ENCODE measurements around the gene IQSEC3. TPM values are rescaled to one million over a fixed set of nuclear protein-coding genes. Genes with fewer than 3 reads are reported as not detected.

The IQSEC3 gene
- polyA plus RNA-seq, 1 donor from 2014 or later = 2.4 TPM

DNA sequence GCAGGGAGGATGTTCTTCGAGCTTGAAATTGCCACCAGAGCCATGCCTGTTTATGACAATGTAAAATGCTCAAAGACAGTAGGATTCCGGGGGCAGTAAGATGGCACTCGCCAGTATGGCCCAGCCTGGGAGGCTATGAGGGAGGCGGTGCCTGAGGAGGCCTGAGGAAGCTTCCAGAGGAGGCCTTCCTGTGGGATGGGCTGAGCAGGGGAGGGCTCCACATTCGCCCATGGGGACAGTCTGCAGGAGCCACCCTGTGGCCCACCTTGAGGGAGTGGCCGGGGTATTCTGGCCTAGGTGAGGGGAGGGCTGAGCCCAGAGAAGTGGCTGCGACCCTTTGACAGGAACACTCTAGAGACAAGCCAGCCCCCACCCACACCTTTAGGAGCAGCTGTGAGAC, 50.7 kb downstream of the IQSEC3 start:
- no peaks in the 10 kb centered on the region for H3K9me2 ChIP-seq (ENCODE audit: insufficient read depth, low read length)
- H3F3A ChIP-seq (ENCODE audit: insufficient read depth, low read length, poor library complexity, severe bottlenecking) = no peaks in the 10 kb centered on the region
- no peak overlapping the region for H3K9ac ChIP-seq (ENCODE audit: low read length)
- H3K36me3 ChIP-seq (ENCODE audit: insufficient read depth, low read length) = no peaks in the 10 kb centered on the region
- no peak overlapping the region for H3K27ac ChIP-seq (ENCODE audit: low read length)
- H3K79me2 ChIP-seq (replicated peaks; ENCODE audit: insufficient read depth, low read length) = no peaks in the 10 kb centered on the region
- H3K4me2 ChIP-seq (ENCODE audit: low read length) = no peak overlapping the region
- no peaks in the 10 kb centered on the region for H3K9me3 ChIP-seq (ENCODE audit: low read length)
- no peak overlapping the region for H3K4me3 ChIP-seq (ENCODE audit: low read length)
- H2AFZ ChIP-seq (ENCODE audit: low read depth, low read length) = no peak overlapping the region
- TF ChIP-seq SMC3 (conservative IDR thresholded peaks at IDR 0.05; ENCODE audit: poor library complexity) (no peak), EP300 (conservative IDR thresholded peaks at IDR 0.05; ENCODE audit: poor library complexity, severe bottlenecking) (no peak), RAD21 (conservative IDR thresholded peaks at IDR 0.05) (no peak), POLR2AphosphoS5 (IDR thresholded peaks at IDR 0.05) (no peak), EZH2 (IDR thresholded peaks at IDR 0.05; ENCODE audit: borderline replicate concordance, insufficient read depth, low read length, poor library complexity, severe bottlenecking) (no peak), TAF1 (IDR thresholded peaks at IDR 0.05; ENCODE audit: low read depth) (no peak), MXI1 (conservative IDR thresholded peaks at IDR 0.05; ENCODE audit: poor library complexity, severe bottlenecking) (no peak)
- TF ChIP-seq, protein P1, sequence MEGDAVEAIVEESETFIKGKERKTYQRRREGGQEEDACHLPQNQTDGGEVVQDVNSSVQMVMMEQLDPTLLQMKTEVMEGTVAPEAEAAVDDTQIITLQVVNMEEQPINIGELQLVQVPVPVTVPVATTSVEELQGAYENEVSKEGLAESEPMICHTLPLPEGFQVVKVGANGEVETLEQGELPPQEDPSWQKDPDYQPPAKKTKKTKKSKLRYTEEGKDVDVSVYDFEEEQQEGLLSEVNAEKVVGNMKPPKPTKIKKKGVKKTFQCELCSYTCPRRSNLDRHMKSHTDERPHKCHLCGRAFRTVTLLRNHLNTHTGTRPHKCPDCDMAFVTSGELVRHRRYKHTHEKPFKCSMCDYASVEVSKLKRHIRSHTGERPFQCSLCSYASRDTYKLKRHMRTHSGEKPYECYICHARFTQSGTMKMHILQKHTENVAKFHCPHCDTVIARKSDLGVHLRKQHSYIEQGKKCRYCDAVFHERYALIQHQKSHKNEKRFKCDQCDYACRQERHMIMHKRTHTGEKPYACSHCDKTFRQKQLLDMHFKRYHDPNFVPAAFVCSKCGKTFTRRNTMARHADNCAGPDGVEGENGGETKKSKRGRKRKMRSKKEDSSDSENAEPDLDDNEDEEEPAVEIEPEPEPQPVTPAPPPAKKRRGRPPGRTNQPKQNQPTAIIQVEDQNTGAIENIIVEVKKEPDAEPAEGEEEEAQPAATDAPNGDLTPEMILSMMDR (IDR thresholded peaks at IDR 0.05; ENCODE audit: poor library complexity, severe bottlenecking) = no peak
- TF ChIP-seq, protein P2, sequence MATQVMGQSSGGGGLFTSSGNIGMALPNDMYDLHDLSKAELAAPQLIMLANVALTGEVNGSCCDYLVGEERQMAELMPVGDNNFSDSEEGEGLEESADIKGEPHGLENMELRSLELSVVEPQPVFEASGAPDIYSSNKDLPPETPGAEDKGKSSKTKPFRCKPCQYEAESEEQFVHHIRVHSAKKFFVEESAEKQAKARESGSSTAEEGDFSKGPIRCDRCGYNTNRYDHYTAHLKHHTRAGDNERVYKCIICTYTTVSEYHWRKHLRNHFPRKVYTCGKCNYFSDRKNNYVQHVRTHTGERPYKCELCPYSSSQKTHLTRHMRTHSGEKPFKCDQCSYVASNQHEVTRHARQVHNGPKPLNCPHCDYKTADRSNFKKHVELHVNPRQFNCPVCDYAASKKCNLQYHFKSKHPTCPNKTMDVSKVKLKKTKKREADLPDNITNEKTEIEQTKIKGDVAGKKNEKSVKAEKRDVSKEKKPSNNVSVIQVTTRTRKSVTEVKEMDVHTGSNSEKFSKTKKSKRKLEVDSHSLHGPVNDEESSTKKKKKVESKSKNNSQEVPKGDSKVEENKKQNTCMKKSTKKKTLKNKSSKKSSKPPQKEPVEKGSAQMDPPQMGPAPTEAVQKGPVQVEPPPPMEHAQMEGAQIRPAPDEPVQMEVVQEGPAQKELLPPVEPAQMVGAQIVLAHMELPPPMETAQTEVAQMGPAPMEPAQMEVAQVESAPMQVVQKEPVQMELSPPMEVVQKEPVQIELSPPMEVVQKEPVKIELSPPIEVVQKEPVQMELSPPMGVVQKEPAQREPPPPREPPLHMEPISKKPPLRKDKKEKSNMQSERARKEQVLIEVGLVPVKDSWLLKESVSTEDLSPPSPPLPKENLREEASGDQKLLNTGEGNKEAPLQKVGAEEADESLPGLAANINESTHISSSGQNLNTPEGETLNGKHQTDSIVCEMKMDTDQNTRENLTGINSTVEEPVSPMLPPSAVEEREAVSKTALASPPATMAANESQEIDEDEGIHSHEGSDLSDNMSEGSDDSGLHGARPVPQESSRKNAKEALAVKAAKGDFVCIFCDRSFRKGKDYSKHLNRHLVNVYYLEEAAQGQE (IDR thresholded peaks at IDR 0.05; ENCODE audit: borderline replicate concordance) = no peak
- H4K20me1 ChIP-seq (ENCODE audit: insufficient read depth) = no peaks in the 10 kb centered on the region
- H3K27me3 ChIP-seq (ENCODE audit: insufficient read depth, low read depth, low read length) = no peaks in the 10 kb centered on the region

GRCh38 chr12:117816-118345, 51.3 kb downstream of the IQSEC3 start:
- H3K9ac ChIP-seq (ENCODE audit: low read length) = no peak overlapping the region
- no peaks in the 10 kb centered on the region for H3K9me2 ChIP-seq (ENCODE audit: insufficient read depth, low read length)
- H3K27ac ChIP-seq (ENCODE audit: low read length) = no peak overlapping the region
- TF ChIP-seq, protein P2 (IDR thresholded peaks at IDR 0.05; ENCODE audit: borderline replicate concordance) = no peak
- TF ChIP-seq POLR2AphosphoS5 (IDR thresholded peaks at IDR 0.05) (no peak), RAD21 (conservative IDR thresholded peaks at IDR 0.05) (no peak), TAF1 (IDR thresholded peaks at IDR 0.05; ENCODE audit: low read depth) (no peak)
- TF ChIP-seq, protein P1 (IDR thresholded peaks at IDR 0.05; ENCODE audit: poor library complexity, severe bottlenecking) = no peak
- H3K9me3 ChIP-seq (ENCODE audit: low read length) = no peaks in the 10 kb centered on the region
- no peaks in the 10 kb centered on the region for H4K20me1 ChIP-seq (ENCODE audit: insufficient read depth)
- no peak overlapping the region for H3K4me3 ChIP-seq (ENCODE audit: low read length)
- H3K79me2 ChIP-seq (replicated peaks; ENCODE audit: insufficient read depth, low read length) = no peaks in the 10 kb centered on the region
- no peak overlapping the region for H2AFZ ChIP-seq (ENCODE audit: low read depth, low read length)
- no peaks in the 10 kb centered on the region for H3K36me3 ChIP-seq (ENCODE audit: insufficient read depth, low read length)
- H3K27me3 ChIP-seq (ENCODE audit: insufficient read depth, low read depth, low read length) = no peaks in the 10 kb centered on the region
- H3K4me2 ChIP-seq (ENCODE audit: low read length) = no peak overlapping the region
- H3F3A ChIP-seq (ENCODE audit: insufficient read depth, low read length, poor library complexity, severe bottlenecking) = no peaks in the 10 kb centered on the region

All from neural cell (in vitro differentiated cells).